ENCODE results near the gene RHOU. TPM values are rescaled to one million over a fixed set of nuclear protein-coding genes. Genes with fewer than 3 reads are reported as not detected.

RHOU gene
- total RNA-seq, 1 experiment from 2014 or later = 0.26 TPM

- H2AFZ ChIP-seq (ENCODE audit: low read length) = no peak overlapping the region
- ChIA-PET POLR2A (ENCODE audit: unreplicated experiment) (no interaction called here), CTCF (no interaction called here)
- intact Hi-C loops (cut with micrococcal nuclease) = no loop called here
- no peak overlapping the region for H3K27ac ChIP-seq (ENCODE audit: low read length)
- H3K4me1 ChIP-seq (ENCODE audit: insufficient read depth, low read length) = no peaks in the 10 kb centered on the region
- no peak overlapping the region for H3K4me2 ChIP-seq (ENCODE audit: low read length)
- H3K9ac ChIP-seq (ENCODE audit: low read length) = no peak overlapping the region
- peaks cover 98% of the 10 kb centered on the region for H3K27me3 ChIP-seq (ENCODE audit: low read length)
- TF ChIP-seq CTCF (conservative IDR thresholded peaks at IDR 0.05; ENCODE audit: low read depth, low read length) (no peak), EZH2phosphoT487 (IDR thresholded peaks at IDR 0.05; ENCODE audit: borderline replicate concordance, low read length) (no peak)
- no peaks in the 10 kb centered on the region for H4K20me1 ChIP-seq (ENCODE audit: low read length)
- H3K9me3 ChIP-seq (ENCODE audit: low read length) = no peaks in the 10 kb centered on the region
- no peaks in the 10 kb centered on the region for H3K9me2 ChIP-seq (replicated peaks; ENCODE audit: low read length)
- no peaks in the 10 kb centered on the region for H3K79me2 ChIP-seq (ENCODE audit: low read length)
- no TSS peak for BruUV-seq (replicated peaks)
- ATAC-seq (no peak), DNase-seq (no peak)
- no peak overlapping the region for H3K4me3 ChIP-seq (ENCODE audit: low read length)
- H3F3A ChIP-seq (ENCODE audit: low read length, unreplicated experiment) = no peaks in the 10 kb centered on the region
- H3K36me3 ChIP-seq (ENCODE audit: low read depth, low read length) = no peaks in the 10 kb centered on the region
These were observed 21.2 kb downstream of the RHOU start for GRCh38 chr1:228756457-228756856.

GRCh38 chr1:228758447-228758846 lies 23.2 kb downstream of the RHOU start:
- no peaks in the 10 kb centered on the region for H3K79me2 ChIP-seq (ENCODE audit: low read length)
- H3K9ac ChIP-seq (ENCODE audit: low read length) = no peak overlapping the region
- no peak for TF ChIP-seq CTCF (conservative IDR thresholded peaks at IDR 0.05; ENCODE audit: low read depth, low read length)
- TF ChIP-seq EZH2 (IDR thresholded peaks at IDR 0.05; ENCODE audit: low read length, unreplicated experiment) = no peak
- no peak for TF ChIP-seq EZH2phosphoT487 (IDR thresholded peaks at IDR 0.05; ENCODE audit: borderline replicate concordance, low read length)
- no peaks in the 10 kb centered on the region for H3K9me2 ChIP-seq (replicated peaks; ENCODE audit: low read length)
- intact Hi-C loops (cut with micrococcal nuclease) = no loop called here
- DNase-seq (no peak), ATAC-seq (no peak)
- no peaks in the 10 kb centered on the region for H3F3A ChIP-seq (ENCODE audit: low read length, unreplicated experiment)
- H4K20me1 ChIP-seq (ENCODE audit: low read length) = no peaks in the 10 kb centered on the region
- no peak overlapping the region for H2AFZ ChIP-seq (ENCODE audit: low read length)
- H3K27ac ChIP-seq (ENCODE audit: low read length) = no peak overlapping the region
- H3K9me3 ChIP-seq (ENCODE audit: low read length) = no peaks in the 10 kb centered on the region
- POLR2A ChIA-PET (ENCODE audit: unreplicated experiment) = no interaction called here
- BruUV-seq (replicated peaks) = no TSS peak
- no peaks in the 10 kb centered on the region for H3K36me3 ChIP-seq (ENCODE audit: low read depth, low read length)
- no peak overlapping the region for H3K4me3 ChIP-seq (ENCODE audit: low read length)
- no peaks in the 10 kb centered on the region for H3K4me1 ChIP-seq (ENCODE audit: insufficient read depth, low read length)
- CTCF ChIA-PET = no interaction called here
- peaks cover 100% of the 10 kb centered on the region for H3K27me3 ChIP-seq (ENCODE audit: low read length)
- no peak overlapping the region for H3K4me2 ChIP-seq (ENCODE audit: low read length)

- Histone ChIP-seq H4K20me1 (ENCODE audit: low read length) (no peaks in the 10 kb centered on the region), H3K4me3 (ENCODE audit: low read length) (no peak overlapping the region), H3K9ac (ENCODE audit: low read length) (no peak overlapping the region), H3K79me2 (ENCODE audit: low read length) (no peaks in the 10 kb centered on the region), H3K4me1 (ENCODE audit: insufficient read depth, low read length) (no peaks in the 10 kb centered on the region), H3K36me3 (ENCODE audit: low read depth, low read length) (no peaks in the 10 kb centered on the region), H2AFZ (ENCODE audit: low read length) (no peak overlapping the region), H3K4me2 (ENCODE audit: low read length) (no peak overlapping the region), H3K27me3 (ENCODE audit: low read length) (peaks cover 94% of the 10 kb centered on the region), H3K27ac (ENCODE audit: low read length) (no peak overlapping the region), H3K9me3 (ENCODE audit: low read length) (no peaks in the 10 kb centered on the region), H3F3A (ENCODE audit: low read length, unreplicated experiment) (no peaks in the 10 kb centered on the region), H3K9me2 (replicated peaks; ENCODE audit: low read length) (no peaks in the 10 kb centered on the region)
- BruUV-seq (replicated peaks) = no TSS peak
- no peak for TF ChIP-seq EZH2phosphoT487 (IDR thresholded peaks at IDR 0.05; ENCODE audit: borderline replicate concordance, low read length)
- TF ChIP-seq EZH2 (IDR thresholded peaks at IDR 0.05; ENCODE audit: low read length, unreplicated experiment) = no peak
- TF ChIP-seq CTCF (conservative IDR thresholded peaks at IDR 0.05; ENCODE audit: low read depth, low read length) = no peak
- intact Hi-C loops (cut with micrococcal nuclease) = no loop called here
- no peak for ATAC-seq
- CTCF ChIA-PET = no interaction called here
- POLR2A ChIA-PET (ENCODE audit: unreplicated experiment) = no interaction called here
- DNase-seq = no peak
These were observed 25.7 kb downstream of the RHOU start for GRCh38 chr1:228760979-228761378.

Measured in PC-3 (cell line).